ENCODE data around the gene DLG2.

Gene DLG2

DNA sequence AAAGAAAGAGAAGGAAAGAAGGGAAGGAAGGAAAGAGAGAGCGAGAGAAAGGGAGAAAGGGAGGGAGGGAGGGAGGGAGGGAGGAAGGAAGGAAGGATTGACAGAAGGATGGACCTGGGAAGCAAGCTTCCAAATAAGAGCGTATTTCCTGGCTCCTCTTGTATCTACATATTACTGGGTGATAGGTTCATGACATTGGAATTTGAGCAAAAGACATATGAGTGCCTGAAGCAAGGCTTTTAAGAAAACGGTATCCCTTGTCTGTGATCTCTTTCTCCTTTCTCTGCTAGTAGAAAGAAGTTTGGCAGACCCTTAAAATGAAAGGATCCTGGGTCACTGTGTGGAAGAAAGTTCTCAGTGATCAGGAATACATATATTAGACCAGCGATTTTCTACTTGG lies 1408.8 kb downstream of the DLG2 start:
- H3K4me3 ChIP-seq (ENCODE audit: low read depth, low read length), result no peak overlapping the region
- TF ChIP-seq, protein P1, sequence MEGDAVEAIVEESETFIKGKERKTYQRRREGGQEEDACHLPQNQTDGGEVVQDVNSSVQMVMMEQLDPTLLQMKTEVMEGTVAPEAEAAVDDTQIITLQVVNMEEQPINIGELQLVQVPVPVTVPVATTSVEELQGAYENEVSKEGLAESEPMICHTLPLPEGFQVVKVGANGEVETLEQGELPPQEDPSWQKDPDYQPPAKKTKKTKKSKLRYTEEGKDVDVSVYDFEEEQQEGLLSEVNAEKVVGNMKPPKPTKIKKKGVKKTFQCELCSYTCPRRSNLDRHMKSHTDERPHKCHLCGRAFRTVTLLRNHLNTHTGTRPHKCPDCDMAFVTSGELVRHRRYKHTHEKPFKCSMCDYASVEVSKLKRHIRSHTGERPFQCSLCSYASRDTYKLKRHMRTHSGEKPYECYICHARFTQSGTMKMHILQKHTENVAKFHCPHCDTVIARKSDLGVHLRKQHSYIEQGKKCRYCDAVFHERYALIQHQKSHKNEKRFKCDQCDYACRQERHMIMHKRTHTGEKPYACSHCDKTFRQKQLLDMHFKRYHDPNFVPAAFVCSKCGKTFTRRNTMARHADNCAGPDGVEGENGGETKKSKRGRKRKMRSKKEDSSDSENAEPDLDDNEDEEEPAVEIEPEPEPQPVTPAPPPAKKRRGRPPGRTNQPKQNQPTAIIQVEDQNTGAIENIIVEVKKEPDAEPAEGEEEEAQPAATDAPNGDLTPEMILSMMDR (IDR thresholded peaks at IDR 0.05; ENCODE audit: control insufficient read depth, extremely low read depth, insufficient read depth), result no peak
- no peak for DNase-seq (ENCODE audit: low read depth)

DNA sequence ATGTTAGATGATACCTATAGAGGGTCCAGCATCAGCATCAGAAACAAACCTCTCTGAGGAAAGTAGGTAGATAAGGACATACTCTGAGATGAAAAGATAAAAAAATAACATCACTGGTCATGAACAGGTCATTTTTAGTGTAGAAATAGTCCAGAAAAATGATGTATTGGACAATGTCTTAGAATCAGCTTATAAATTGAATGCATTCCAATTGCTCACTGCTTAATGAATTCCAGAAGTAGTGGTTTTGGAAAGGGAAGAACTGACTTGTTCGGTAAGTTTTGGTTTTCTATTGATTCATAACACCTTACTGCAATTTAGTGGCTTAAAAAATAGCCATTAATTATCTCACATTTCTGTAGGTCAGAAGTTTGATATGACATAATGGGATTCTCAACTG lies 1411.5 kb downstream of the DLG2 start:
- no peak for DNase-seq (ENCODE audit: low read depth)
- no peak overlapping the region for H3K4me3 ChIP-seq (ENCODE audit: low read depth, low read length)
- TF ChIP-seq, protein P1 (IDR thresholded peaks at IDR 0.05; ENCODE audit: control insufficient read depth, extremely low read depth, insufficient read depth), result no peak

DNA sequence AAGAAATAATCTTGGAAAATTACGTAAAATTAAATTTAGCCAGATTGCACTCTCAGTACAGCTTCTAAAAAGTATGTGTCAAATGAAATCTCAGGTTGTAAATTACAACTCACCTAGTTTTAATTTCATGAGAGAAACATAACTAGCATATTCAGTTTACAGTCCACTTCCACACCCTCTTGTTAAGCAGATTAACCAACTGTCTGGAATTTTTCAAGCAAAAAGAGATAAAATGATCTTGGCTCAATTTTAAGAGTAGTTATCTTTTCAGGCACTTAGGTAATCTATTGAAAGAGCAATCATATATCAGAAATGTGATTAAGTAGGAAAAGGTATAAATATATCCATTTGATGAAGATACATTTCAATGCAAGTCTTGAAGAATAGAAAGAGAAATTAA lies 1412.6 kb downstream of the DLG2 start:
- no peak for DNase-seq (ENCODE audit: low read depth)
- H3K4me3 ChIP-seq (ENCODE audit: low read depth, low read length), result no peak overlapping the region
- TF ChIP-seq, protein P1 (IDR thresholded peaks at IDR 0.05; ENCODE audit: control insufficient read depth, extremely low read depth, insufficient read depth), result no peak

DNA sequence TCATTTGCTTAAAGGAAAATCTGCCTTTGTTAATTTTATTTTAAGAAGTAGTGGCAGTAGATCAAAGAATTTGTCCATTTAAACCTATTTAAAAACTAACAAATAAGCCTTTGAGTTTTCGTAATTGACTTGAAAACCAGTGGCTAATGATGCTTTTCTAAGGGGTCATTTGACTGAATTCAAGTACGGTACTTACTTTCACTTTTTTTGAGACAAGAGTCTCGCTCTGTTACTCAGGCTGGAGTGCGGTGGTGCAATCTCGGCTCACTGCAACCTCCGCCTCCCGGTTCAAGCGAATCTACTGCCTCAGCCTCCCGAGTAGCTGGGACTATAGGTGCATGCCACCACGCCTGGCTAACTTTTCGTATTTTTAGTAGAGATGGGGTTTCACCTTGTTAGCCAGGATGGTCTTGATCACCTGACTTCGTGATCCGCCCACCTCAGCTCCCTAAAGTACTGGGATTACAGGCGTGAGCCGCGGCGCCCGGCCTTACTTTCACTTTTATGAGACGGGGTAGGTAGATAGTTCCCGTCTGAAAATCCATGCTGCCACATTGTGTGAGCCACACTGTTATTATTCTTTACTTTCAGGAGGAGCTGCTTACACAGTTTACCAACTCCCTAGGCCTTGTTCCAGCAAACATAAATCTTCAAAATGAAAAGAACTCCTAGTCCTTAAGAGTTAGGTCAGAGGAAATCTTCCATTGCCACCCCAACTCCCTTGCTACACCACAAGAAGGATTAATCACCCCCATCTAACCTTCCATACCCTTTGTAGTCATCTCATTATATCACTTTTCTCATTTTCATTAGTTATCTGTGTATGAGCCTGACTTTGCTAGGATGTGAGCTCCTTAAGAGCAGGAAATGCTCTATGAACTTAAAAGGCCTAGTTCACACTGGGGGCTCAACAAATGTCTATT lies 1414.4 kb downstream of the DLG2 start:
- no peak for DNase-seq (ENCODE audit: low read depth)
- H3K4me3 ChIP-seq (ENCODE audit: low read depth, low read length), result no peak overlapping the region
- TF ChIP-seq, protein P1 (IDR thresholded peaks at IDR 0.05; ENCODE audit: control insufficient read depth, extremely low read depth, insufficient read depth), result no peak

DNA sequence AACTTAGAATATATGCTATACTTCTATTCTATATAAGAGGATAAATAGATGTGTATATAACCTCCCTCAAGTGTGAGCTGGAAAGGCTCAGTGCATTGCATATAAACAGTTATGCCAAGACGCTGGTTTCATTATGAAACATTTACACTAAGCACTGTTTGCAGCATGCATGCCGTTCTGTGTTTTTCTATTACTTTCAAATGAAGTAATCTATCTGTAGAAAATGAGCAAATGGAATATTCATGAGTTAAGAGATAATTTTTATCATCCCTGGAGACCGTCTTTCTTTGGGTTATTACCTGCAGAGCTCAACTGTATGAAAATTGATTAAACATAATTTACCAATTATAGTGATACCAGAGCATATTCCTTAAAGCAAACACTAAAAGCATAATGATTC lies 1415.2 kb downstream of the DLG2 start:
- no peak for DNase-seq (ENCODE audit: low read depth)
- H3K4me3 ChIP-seq (ENCODE audit: low read depth, low read length), result no peak overlapping the region
- TF ChIP-seq, protein P1 (IDR thresholded peaks at IDR 0.05; ENCODE audit: control insufficient read depth, extremely low read depth, insufficient read depth), result no peak

DNA sequence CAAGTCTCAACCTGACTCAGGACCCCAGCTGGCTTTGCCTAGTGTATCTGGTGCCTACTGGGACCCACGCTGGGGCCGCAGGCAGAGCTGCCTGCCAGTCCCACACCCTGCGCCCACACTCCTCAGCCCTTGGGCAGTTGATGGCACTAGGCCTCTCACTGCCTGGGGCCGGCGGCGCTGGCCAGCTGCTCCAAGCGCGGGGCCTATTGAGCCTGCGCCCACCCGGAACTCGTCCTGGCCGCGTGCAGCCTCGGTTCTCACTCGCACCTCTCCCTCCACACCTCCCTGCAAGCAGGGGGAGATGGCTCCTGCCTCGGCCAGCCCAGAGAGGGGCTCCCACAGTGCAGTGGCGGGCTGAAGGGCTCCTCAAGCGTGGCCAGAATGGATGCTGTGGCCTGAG lies 1432.4 kb downstream of the DLG2 start:
- H3K4me3 ChIP-seq (ENCODE audit: low read depth, low read length), result no peak overlapping the region
- TF ChIP-seq, protein P1 (IDR thresholded peaks at IDR 0.05; ENCODE audit: control insufficient read depth, extremely low read depth, insufficient read depth), result no peak
- DNase-seq (ENCODE audit: low read depth), result no peak

DNA sequence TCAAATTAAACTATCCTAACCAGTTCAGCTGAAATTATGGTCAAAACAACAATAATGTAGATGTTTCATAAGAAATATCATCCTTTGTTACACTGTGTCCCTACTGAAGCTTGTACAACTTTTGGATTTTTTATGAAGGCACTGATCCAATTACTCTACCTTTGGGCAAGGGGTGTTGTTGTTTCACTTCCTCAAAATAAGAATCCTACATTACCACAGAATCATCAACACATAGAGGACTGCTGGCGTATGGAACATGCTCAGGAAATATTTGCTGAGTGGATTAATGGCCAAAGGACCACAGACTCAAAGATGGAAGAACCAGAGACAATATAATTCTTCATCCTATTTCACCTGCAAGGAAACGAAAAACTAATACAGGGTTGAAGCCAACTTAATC lies 1433.4 kb downstream of the DLG2 start:
- TF ChIP-seq, protein P1 (IDR thresholded peaks at IDR 0.05; ENCODE audit: control insufficient read depth, extremely low read depth, insufficient read depth), result no peak
- DNase-seq (ENCODE audit: low read depth), result no peak
- H3K4me3 ChIP-seq (ENCODE audit: low read depth, low read length), result no peak overlapping the region
